MM.1S (cell line): ENCODE measurements around the gene SLC25A40.

ENCODE experiments used
- CTCF ChIP-seq: fragments of 300-600 bp; sonication (generic); IDR thresholded peaks from 2 replicates; pipeline ENCODE4 v1.5.1; 2016; ENCODE audit warnings: antibody characterized with exemption, low read length, mixed read lengths
- EZH2 ChIP-seq: fragments of 300-600 bp; sonication (generic); optimal IDR thresholded peaks from 2 replicates; pipeline ENCODE3; 2017; ENCODE audit warnings: low read depth, mild to moderate bottlenecking, antibody characterized with exemption, low read length, mixed read lengths
- EZH2phosphoT487 ChIP-seq: fragments of 300-600 bp; sonication (generic); IDR thresholded peaks from 2 replicates; pipeline ENCODE4 v1.6.1; 2018; ENCODE audit warnings: antibody characterized with exemption, low read length

DNA sequence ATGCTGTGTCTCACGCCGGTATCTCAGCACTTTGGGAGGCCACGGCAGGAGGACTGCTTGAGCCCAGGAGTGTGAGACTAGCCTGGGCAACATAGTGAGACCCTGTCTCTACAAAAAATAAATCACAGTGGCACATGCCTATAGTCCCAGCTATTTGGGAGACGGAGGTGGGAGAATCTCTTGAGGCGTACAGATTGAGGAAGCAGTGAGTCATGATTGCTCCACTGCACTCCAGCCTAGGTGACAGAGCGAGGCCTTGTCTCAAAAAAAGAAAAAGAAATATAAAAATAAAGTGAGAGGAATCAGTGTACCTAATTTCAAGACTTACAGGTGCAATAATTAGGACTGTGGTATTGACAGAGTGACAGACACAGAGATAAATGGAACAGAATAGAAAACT, 23.9 kb downstream of the SLC25A40 start:
- TF ChIP-seq EZH2phosphoT487: no peak
- no peak for TF ChIP-seq CTCF
- no peak for TF ChIP-seq EZH2
